Measurements from ENCODE around the gene MYH3. TPM values are rescaled to one million over a fixed set of nuclear protein-coding genes. Genes with fewer than 3 reads are reported as not detected.

MYH3 gene
- total and polyA plus RNA-seq, 10 of the 15 experiments (the other 5 are each of a cell fraction or from before 2014, with no cell fraction given) = 0.14 to 1.4 (median 0.71) TPM

DNA sequence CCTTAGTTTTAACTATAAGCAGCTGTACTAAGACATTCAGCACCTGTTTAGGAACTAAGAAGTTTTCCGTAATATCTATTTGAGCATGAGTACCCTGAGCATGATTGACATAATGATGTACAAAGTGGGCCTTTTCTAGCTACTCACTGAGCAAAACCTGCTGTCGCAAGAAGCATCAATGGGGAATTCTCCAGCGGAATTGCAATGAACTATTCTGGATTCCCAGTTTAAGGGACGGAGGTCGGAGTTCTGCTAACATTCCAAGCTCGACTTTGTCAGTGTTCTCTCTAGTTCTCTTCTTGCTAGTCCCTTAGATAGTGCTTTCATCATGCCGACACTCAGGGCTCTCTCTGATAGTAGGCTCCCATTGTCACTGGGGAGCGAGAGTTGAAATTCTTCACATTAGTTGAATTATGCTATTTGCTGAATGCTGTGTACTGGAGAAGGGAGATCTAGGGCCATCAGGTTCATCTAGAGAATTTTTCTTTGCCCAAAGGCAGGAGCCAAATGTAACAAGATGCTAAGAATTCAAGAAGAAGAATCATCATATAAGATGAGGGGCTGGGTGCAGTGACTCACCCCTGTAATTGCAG lies 67.5 kb downstream of the MYH3 start:
- Histone ChIP-seq H3K27me3 (replicated peaks in 1 of 2; ENCODE audit: control insufficient read depth in 2 of 2, insufficient read depth in 2 of 2, low read length in 1 of 2) (no peaks in the 10 kb centered on the region), H3K36me3 (ENCODE audit: control insufficient read depth in 2 of 2, insufficient read depth in 2 of 2, low read length in 1 of 2) (no peaks in the 10 kb centered on the region), H2AFZ (ENCODE audit: control insufficient read depth, low read depth, low read length) (no peak overlapping the region), H3K9me3 (replicated peaks; ENCODE audit: control insufficient read depth, insufficient read depth, low read length) (no peaks in the 10 kb centered on the region), H3K4me1 (ENCODE audit: control insufficient read depth, insufficient read depth, low read length) (no peaks in the 10 kb centered on the region), H4K20me1 (ENCODE audit: control insufficient read depth, insufficient read depth) (no peaks in the 10 kb centered on the region), H3K4me3 (no peak overlapping the region), H3K4me2 (ENCODE audit: control insufficient read depth, insufficient read depth) (no peak overlapping the region), H3K79me2 (ENCODE audit: control insufficient read depth, insufficient read depth, low read length) (no peaks in the 10 kb centered on the region), H3K27ac (ENCODE audit: control insufficient read depth, insufficient read depth) (no peak overlapping the region), H3K9ac (ENCODE audit: control insufficient read depth, insufficient read depth, low read length) (no peak overlapping the region)
- RAD21 ChIA-PET (ENCODE audit: unreplicated experiment) = no interaction called here
- intact Hi-C loops (cut with micrococcal nuclease; ENCODE audit: unreplicated experiment) (no loop called here), in situ Hi-C loops (cut with MboI) (no loop called here)
- CTCF ChIA-PET = no interaction called here
- no peak for ATAC-seq
- TF ChIP-seq, protein P1, sequence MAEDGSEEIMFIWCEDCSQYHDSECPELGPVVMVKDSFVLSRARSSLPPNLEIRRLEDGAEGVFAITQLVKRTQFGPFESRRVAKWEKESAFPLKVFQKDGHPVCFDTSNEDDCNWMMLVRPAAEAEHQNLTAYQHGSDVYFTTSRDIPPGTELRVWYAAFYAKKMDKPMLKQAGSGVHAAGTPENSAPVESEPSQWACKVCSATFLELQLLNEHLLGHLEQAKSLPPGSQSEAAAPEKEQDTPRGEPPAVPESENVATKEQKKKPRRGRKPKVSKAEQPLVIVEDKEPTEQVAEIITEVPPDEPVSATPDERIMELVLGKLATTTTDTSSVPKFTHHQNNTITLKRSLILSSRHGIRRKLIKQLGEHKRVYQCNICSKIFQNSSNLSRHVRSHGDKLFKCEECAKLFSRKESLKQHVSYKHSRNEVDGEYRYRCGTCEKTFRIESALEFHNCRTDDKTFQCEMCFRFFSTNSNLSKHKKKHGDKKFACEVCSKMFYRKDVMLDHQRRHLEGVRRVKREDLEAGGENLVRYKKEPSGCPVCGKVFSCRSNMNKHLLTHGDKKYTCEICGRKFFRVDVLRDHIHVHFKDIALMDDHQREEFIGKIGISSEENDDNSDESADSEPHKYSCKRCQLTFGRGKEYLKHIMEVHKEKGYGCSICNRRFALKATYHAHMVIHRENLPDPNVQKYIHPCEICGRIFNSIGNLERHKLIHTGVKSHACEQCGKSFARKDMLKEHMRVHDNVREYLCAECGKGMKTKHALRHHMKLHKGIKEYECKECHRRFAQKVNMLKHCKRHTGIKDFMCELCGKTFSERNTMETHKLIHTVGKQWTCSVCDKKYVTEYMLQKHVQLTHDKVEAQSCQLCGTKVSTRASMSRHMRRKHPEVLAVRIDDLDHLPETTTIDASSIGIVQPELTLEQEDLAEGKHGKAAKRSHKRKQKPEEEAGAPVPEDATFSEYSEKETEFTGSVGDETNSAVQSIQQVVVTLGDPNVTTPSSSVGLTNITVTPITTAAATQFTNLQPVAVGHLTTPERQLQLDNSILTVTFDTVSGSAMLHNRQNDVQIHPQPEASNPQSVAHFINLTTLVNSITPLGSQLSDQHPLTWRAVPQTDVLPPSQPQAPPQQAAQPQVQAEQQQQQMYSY (CRISPR knock-in tag; IDR thresholded peaks at IDR 0.05) = no peak
- TF ChIP-seq ASH2L (IDR thresholded peaks at IDR 0.05; ENCODE audit: borderline replicate concordance, low read depth) (no peak), IRF4 (IDR thresholded peaks at IDR 0.05; ENCODE audit: low read depth, low read length) (no peak), RCOR1 (conservative IDR thresholded peaks at IDR 0.05; ENCODE audit: low read depth, low read length) (no peak), POLR2AphosphoS2 (IDR thresholded peaks at IDR 0.05; ENCODE audit: low read depth, low read length) (no peak)
- WGBS (ENCODE audit: insufficient coverage, insufficient replicate concordance, low lambda C conversion rate, missing lambda C conversion rate) = 33% methylated on average over 8 of the region's 8 CpGs
- DNase-seq (ENCODE audit: low read depth, low spot score) = no peak
- BruUV-seq (replicated peaks) = no TSS peak
- no peak for FAIRE-seq
- SMC1A ChIA-PET (ENCODE audit: uncharacterized antibody, unreplicated experiment) = no interaction called here
- POLR2A ChIA-PET = no interaction called here

Measured in GM12878 (cell line).